Fibroblast of mammary gland (primary cell): ENCODE measurements around the gene CACNB4.

Experiments
- DNase-seq: peaks from one replicate; pipeline ENCODE4 v3.0.0-alpha.2; 2010; ENCODE audit warnings: low read depth
- H3K4me3 ChIP-seq: 2 replicates; pipeline ENCODE4 v1.5.1; 2011; ENCODE audit warnings: low read depth, mild to moderate bottlenecking, low read length, moderate library complexity; ENCODE audit not compliant: control insufficient read depth
- CTCF ChIP-seq: conservative IDR thresholded peaks from 2 replicates; pipeline ENCODE4 v1.5.1; 2011; ENCODE audit warnings: low read depth, low read length, inconsistent platforms; ENCODE audit not compliant: control insufficient read depth, insufficient read depth

CACNB4 gene

GRCh38 chr2:151914989-151915628 lies 183.7 kb downstream of the CACNB4 start:
- DNase-seq, result no peak
- TF ChIP-seq CTCF, result no peak
- H3K4me3 ChIP-seq, result no peak overlapping the region

- no peak for DNase-seq
- H3K4me3 ChIP-seq, result no peak overlapping the region
- TF ChIP-seq CTCF, result no peak
These were observed 190.5 kb downstream of the CACNB4 start for GRCh38 chr2:151908204-151908882.

- H3K4me3 ChIP-seq, result no peak overlapping the region
- no peak for DNase-seq
- no peak for TF ChIP-seq CTCF
These were observed 191.3 kb downstream of the CACNB4 start for GRCh38 chr2:151907286-151908203.

GRCh38 chr2:151906633-151906998 lies 192.2 kb downstream of the CACNB4 start:
- TF ChIP-seq CTCF, result no peak
- no peak for DNase-seq
- no peak overlapping the region for H3K4me3 ChIP-seq

- TF ChIP-seq CTCF, result no peak
- peak; percentile 6 for DNase-seq
- H3K4me3 ChIP-seq, result no peak overlapping the region
These were observed 192.7 kb downstream of the CACNB4 start for GRCh38 chr2:151905963-151906632.

- H3K4me3 ChIP-seq, result no peak overlapping the region
- no peak for DNase-seq
- no peak for TF ChIP-seq CTCF
These were observed 194.0 kb downstream of the CACNB4 start for GRCh38 chr2:151904807-151905206.
